ENCODE measurements around the gene OR10A3. TPM values are rescaled to one million over a fixed set of nuclear protein-coding genes. Genes with fewer than 3 reads are reported as not detected.

Gene OR10A3
- total and polyA plus RNA-seq, 2 of the 8 experiments (the other 6 are each of a cell fraction or from before 2014, with no cell fraction given), result not detected

GRCh38 chr11:7918141-7918540 lies 23.4 kb downstream of the OR10A3 start:
- Histone ChIP-seq H3K79me1 (ENCODE audit: low read depth, low read length) (no peaks in the 10 kb centered on the region), H3K14ac (ENCODE audit: insufficient read length) (no peak overlapping the region), H3K23me2 (ENCODE audit: low read depth, low read length) (no peaks in the 10 kb centered on the region), H3K56ac (replicated peaks; ENCODE audit: insufficient read length, low read depth, low read length) (no peak overlapping the region), H3K4me2 (ENCODE audit: insufficient read depth in 1 of 2, low read depth in 2 of 2, low read length in 2 of 2) (no peak overlapping the region), H3K79me2 (ENCODE audit: control insufficient read depth in 1 of 2, insufficient read depth in 2 of 2, low read length in 2 of 2) (no peaks in the 10 kb centered on the region), H2AFZ (ENCODE audit: low read length) (no peak overlapping the region), H3K23ac (ENCODE audit: insufficient read length) (no peak overlapping the region), H3K4me1 (replicated peaks in 1 of 4; ENCODE audit: control insufficient read depth in 3 of 4, insufficient read depth in 4 of 4, low read length in 3 of 4) (no peaks in the 10 kb centered on the region), H3K4ac (replicated peaks; ENCODE audit: insufficient read length, low read depth, low read length) (no peak overlapping the region), H2BK5ac (ENCODE audit: low read depth, low read length) (no peak overlapping the region), H2BK20ac (ENCODE audit: low read length) (no peak overlapping the region), H3K9me3 (ENCODE audit: insufficient read depth in 2 of 2, low read depth in 1 of 2, low read length in 1 of 2) (0 out of 4 replicates have a peak, but pooled peaks cover 0 to 3% of the 10 kb centered on the region in 2 experiments), H4K20me1 (replicated peaks in 1 of 2; ENCODE audit: control insufficient read depth in 1 of 2, insufficient read depth in 2 of 2, low read length in 2 of 2) (no peaks in the 10 kb centered on the region), H3K4me3 (ENCODE audit: extremely low read depth in 1 of 4, insufficient read depth in 2 of 4, low read depth in 3 of 4, low read length in 4 of 4) (no peak overlapping the region), H3K27me3 (replicated peaks in 1 of 4; ENCODE audit: control insufficient read depth in 3 of 4, extremely low read depth in 1 of 4, insufficient read depth in 3 of 4, low read length in 3 of 4) (no peaks in the 10 kb centered on the region), H4K91ac (replicated peaks; ENCODE audit: insufficient read length, low read length) (no peak overlapping the region), H3K18ac (ENCODE audit: extremely low read depth, low read length) (no peak overlapping the region), H2AK5ac (ENCODE audit: low read depth, low read length) (no peak overlapping the region), H3K9ac (replicated peaks in 1 of 4; ENCODE audit: extremely low read depth in 1 of 4, low read depth in 3 of 4, low read length in 3 of 4) (no peak overlapping the region), H3K27ac (ENCODE audit: low read depth, low read length) (no peak overlapping the region), H2BK12ac (ENCODE audit: low read depth, low read length) (no peak overlapping the region), H2BK15ac (ENCODE audit: low read length) (no peak overlapping the region), H4K8ac (ENCODE audit: extremely low read depth, insufficient read depth, low read length) (no peak overlapping the region), H4K5ac (ENCODE audit: insufficient read length, low read depth, low read length) (no peak overlapping the region), H3K36me3 (ENCODE audit: control insufficient read depth in 2 of 4, insufficient read depth in 4 of 4, low read length in 3 of 4) (no peaks in the 10 kb centered on the region), H2BK120ac (replicated peaks; ENCODE audit: low read depth, low read length) (no peak overlapping the region)
- DNase-seq (ENCODE audit: low read depth in 1 of 2, low spot score in 2 of 2) (no peak), FAIRE-seq (no peak)
- WGBS, 2 experiments (ENCODE audit: extremely low coverage in 1 of 2, insufficient coverage in 1 of 2, insufficient read length in 1 of 2, insufficient replicate concordance in 2 of 2, low coverage in 1 of 2, low lambda C conversion rate in 2 of 2, missing lambda C conversion rate in 1 of 2), result 85% methylated on average over 2 of the region's 2 CpGs; no CpG with 5 or more reads in 1 of the 2 experiments
- POLR2A ChIA-PET (ENCODE audit: partially characterized antibody), result interaction anchor here (0.6 to 1.0 kb wide), 4 partner anchors 8 to 81 kb away, joined by 3 read pairs; partner anchors contain the start of gene EIF3F
- CTCF ChIA-PET (ENCODE audit: partially characterized antibody), result interaction anchor here (0.8 kb wide), 1 partner anchor 68 kb away, joined by 4 read pairs; the partner anchor contains the start of gene EIF3F
- TF ChIP-seq MAFK (IDR thresholded peaks at IDR 0.05; ENCODE audit: low read depth, low read length), result no peak
- TF ChIP-seq RNF2 (IDR thresholded peaks at IDR 0.05; ENCODE audit: borderline replicate concordance, low read depth, low read length, missing control alignments, poor library complexity, severe bottlenecking), result no peak
- no peak for TF ChIP-seq CEBPB (IDR thresholded peaks at IDR 0.05; ENCODE audit: low read depth, low read length)
- TF ChIP-seq GTF2F1 (IDR thresholded peaks at IDR 0.05; ENCODE audit: borderline replicate concordance, low read depth, low read length), result no peak
- no peak for TF ChIP-seq BRCA1 (IDR thresholded peaks at IDR 0.05; ENCODE audit: low read depth, low read length)
- no peak for TF ChIP-seq TAF7 (optimal IDR thresholded peaks at IDR 0.05; ENCODE audit: borderline replicate concordance, low read depth, low read length)
- TF ChIP-seq SAP30 (IDR thresholded peaks at IDR 0.05; ENCODE audit: insufficient read depth, insufficient replicate concordance, low read length), result no peak
- TF ChIP-seq POLR2A (IDR thresholded peaks at IDR 0.05; ENCODE audit: control extremely low read depth in 1 of 2, low read depth in 2 of 2, low read length in 2 of 2), result no peak
- no peak for TF ChIP-seq MAX (IDR thresholded peaks at IDR 0.05)
- TF ChIP-seq JUND (IDR thresholded peaks at IDR 0.05; ENCODE audit: low read length), result no peak
- TF ChIP-seq EZH2 (IDR thresholded peaks at IDR 0.05; ENCODE audit: low read depth, low read length, severe bottlenecking), result no peak

Data from H1 (cell line).